DOHH2 (cell line): ENCODE measurements around the gene AHRR.

Experiments used
- EZH2phosphoT487 ChIP-seq: fragments of 200-600 bp; sonication (generic); IDR thresholded peaks from 2 replicates; pipeline ENCODE4 v1.6.1; 2017; ENCODE audit warnings: borderline replicate concordance, mild to moderate bottlenecking, antibody characterized with exemption, low read length, moderate library complexity, mixed read lengths
- TF ChIP-seq, protein P1 (sequence below): fragments of 200-600 bp; sonication (generic); IDR thresholded peaks from one replicate; pipeline ENCODE4 v1.5.1; 2014; ENCODE audit warnings: antibody characterized with exemption, mild to moderate bottlenecking, low read depth, low read length; ENCODE audit not compliant: poor library complexity, severe bottlenecking

DNA sequence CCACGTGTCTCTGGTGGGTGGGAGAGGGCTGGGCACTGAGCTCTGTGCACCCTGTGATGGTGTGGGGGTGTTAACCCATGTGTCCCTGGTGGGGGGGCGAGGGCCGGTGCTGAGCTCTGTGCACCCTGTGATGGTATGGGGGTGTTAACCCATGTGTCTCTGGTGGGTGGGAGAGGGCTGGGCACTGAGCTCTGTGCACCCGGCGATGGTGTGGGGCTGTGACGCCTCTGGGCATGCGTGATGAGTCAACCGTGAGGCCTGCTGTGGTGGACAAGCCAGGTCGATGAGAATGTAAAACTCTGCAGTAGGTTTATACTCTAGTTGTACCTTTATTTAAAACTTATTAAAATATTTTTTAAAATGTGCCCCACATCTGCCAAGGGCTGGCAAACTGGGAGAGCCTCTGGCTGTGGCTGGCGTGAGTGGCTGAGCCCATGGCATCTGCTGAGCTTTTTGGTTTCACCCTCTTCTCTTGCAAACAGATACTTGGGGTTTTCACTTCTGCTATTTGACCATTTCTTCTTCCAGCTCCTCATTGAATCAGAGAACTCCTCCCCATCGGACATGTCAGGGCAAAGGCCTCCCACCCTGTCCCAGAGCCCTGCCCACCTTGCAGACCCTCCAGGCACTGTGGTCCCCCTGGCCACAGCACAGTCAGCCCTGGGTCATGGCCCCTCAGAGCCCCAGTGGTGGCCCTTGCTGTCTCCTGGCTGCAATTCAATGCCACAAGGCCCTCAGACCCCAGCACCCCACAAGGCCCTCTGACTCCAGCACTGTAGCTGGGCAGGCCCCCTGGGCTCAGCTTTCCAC, 103.0 kb downstream of the AHRR start:
- TF ChIP-seq, protein P1, sequence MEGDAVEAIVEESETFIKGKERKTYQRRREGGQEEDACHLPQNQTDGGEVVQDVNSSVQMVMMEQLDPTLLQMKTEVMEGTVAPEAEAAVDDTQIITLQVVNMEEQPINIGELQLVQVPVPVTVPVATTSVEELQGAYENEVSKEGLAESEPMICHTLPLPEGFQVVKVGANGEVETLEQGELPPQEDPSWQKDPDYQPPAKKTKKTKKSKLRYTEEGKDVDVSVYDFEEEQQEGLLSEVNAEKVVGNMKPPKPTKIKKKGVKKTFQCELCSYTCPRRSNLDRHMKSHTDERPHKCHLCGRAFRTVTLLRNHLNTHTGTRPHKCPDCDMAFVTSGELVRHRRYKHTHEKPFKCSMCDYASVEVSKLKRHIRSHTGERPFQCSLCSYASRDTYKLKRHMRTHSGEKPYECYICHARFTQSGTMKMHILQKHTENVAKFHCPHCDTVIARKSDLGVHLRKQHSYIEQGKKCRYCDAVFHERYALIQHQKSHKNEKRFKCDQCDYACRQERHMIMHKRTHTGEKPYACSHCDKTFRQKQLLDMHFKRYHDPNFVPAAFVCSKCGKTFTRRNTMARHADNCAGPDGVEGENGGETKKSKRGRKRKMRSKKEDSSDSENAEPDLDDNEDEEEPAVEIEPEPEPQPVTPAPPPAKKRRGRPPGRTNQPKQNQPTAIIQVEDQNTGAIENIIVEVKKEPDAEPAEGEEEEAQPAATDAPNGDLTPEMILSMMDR = no peak
- no peak for TF ChIP-seq EZH2phosphoT487
